Measurements from ENCODE around the gene CD274.

Gene CD274

GRCh38 chr9:5518937-5519319 is 68.6 kb downstream of the CD274 start:
- TF ChIP-seq POLR2AphosphoS5 (IDR thresholded peaks at IDR 0.05; ENCODE audit: borderline replicate concordance, low read depth, low read length) (no peak), FOXP2 (optimal IDR thresholded peaks at IDR 0.05; ENCODE audit: control extremely low read depth, extremely low read length, insufficient read depth) (no peak), EZH2 (IDR thresholded peaks at IDR 0.05) (no peak)
- H3K4me3 ChIP-seq = no peak overlapping the region
- H3K27ac ChIP-seq = no peak overlapping the region
- H3K9ac ChIP-seq (ENCODE audit: insufficient read length) = no peak overlapping the region
- no peak for DNase-seq (ENCODE audit: low read depth, low spot score)
- no peaks in the 10 kb centered on the region for H3K36me3 ChIP-seq (ENCODE audit: insufficient read depth, low read length)
- no peaks in the 10 kb centered on the region for H3K9me3 ChIP-seq (ENCODE audit: low read depth, low read length)

Measured in SK-N-MC (cell line).